ENCODE results near the gene HCN2. TPM values are rescaled to one million over a fixed set of nuclear protein-coding genes. Genes with fewer than 3 reads are reported as not detected.
"Not testable (repeated sequence)": the region's sequence is repeated elsewhere in the genome, so short reads cannot be mapped to it uniquely, and the experiment has no call there.

HCN2 gene
- polyA plus RNA-seq, 1 donor, result 0.32 TPM

DNA sequence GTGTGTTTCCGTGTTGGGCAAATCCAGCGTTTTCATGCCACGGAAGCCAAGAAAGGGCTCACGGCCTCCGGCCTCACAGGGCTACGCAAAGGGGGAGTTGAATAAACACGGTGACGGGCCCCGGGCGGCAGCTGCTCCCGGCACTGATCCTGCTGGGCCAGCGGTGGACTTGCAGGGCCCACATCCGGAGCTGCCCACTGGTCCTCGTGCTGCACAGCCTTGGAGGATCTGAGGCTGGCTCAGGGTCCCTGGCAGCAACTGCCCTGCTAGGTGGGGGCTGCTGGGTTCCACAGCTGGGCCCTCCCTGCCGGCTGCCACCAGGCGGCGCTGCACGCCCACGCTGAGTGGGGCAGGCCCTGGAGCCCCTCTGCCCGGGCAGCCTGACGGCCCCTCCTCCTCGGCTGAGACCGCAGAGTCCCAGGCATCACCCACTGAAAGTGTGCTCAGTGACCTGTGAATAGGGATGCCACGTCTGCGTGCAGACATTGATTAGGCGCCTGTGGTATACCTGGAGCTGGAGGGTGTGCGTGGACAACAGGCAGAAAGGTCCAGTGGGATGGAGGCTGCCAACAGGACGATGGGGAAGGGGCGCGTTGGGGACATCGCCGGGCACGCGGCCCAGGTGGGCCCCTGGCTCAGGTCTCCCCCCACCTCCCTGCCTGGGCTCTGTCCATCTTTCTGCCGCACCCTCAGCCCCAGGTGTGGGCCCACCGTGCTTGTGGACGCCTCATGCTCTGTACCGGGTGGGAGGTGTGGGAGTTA, 5.3 kb upstream of the HCN2 start:
- DNase-seq (ENCODE audit: low read depth), result no peak

DNA sequence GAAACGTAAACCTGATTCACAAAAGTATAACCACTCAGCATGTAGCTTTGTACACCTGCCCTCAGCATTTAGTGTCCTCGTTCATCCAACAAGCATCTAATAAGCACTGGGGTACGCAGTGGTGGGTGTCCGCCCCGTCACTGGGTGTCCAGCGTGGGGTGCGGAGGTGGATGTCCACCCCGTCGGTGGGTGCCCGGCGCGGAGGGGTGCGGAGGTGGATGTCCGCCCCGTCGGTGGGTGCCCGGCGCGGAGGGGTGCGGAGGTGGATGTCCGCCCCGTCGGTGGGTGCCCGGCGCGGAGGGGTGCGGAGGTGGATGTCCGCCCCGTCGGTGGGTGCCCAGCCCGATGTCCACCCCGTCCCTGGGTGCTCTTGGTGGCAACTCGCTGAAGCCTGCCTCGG, 4.5 kb upstream of the HCN2 start:
- DNase-seq (ENCODE audit: low read depth), result not testable (repeated sequence)

DNA sequence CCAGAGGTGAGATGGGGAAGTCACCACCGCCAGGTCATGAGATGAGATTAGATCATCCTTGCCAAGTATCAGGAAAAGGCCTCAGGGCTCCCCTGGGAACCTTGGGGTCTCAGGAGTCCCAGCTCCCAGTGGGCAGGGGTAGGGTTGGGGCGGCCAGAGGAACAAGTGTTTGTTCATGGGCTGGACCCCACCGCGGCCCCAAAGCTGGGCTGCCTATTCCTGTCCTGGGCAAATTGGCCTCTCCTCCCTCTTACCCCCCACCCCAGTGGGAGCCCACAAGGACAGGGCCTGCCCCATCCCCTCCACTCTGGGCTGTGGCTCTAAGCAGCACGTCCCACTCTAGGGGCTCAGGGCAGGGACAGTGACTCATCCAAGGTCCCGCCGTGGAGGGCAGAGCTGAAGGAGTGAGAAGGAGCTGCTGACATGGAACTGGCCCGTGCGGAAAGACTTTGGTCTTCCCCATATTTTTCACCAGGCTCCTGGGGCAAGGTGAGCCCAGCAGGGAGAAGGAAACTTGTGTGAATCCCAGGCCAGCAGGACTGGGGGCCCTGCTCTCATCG, 4.0 kb upstream of the HCN2 start:
- DNase-seq (ENCODE audit: low read depth), result no peak

DNA sequence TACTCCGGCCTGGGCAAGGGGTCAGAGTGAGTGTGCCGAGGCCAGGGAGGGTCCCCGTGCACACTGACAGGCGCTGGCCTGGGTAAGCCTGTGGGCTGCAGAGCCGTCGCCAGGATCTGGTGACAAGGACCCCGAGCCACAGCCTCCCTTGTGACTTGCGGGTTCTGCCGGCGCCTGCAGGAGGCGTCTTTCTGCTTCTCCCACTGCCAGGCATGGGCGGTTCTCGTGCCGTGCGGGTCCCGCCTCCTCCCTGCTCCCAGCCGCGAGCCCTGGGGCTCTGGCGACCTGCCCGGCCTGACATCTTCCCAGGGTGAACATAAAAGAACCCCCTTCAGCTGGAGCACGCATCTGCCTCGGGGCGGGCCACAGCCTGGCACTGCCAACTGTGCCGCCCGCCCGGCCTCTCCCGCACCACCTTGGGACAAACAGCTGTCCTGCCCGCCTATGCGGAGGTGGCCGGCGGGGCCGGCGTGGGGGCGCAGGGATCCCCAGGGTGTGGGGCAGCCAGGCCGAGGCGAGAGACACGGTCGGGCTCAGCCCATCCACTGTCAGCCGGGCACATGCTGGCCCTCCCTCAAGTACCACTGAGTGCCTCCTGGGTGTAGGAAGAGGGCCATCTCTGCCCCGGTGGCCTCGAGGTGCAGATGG, 1.5 kb upstream of the HCN2 start:
- DNase-seq (ENCODE audit: low read depth), result no peak

DNA sequence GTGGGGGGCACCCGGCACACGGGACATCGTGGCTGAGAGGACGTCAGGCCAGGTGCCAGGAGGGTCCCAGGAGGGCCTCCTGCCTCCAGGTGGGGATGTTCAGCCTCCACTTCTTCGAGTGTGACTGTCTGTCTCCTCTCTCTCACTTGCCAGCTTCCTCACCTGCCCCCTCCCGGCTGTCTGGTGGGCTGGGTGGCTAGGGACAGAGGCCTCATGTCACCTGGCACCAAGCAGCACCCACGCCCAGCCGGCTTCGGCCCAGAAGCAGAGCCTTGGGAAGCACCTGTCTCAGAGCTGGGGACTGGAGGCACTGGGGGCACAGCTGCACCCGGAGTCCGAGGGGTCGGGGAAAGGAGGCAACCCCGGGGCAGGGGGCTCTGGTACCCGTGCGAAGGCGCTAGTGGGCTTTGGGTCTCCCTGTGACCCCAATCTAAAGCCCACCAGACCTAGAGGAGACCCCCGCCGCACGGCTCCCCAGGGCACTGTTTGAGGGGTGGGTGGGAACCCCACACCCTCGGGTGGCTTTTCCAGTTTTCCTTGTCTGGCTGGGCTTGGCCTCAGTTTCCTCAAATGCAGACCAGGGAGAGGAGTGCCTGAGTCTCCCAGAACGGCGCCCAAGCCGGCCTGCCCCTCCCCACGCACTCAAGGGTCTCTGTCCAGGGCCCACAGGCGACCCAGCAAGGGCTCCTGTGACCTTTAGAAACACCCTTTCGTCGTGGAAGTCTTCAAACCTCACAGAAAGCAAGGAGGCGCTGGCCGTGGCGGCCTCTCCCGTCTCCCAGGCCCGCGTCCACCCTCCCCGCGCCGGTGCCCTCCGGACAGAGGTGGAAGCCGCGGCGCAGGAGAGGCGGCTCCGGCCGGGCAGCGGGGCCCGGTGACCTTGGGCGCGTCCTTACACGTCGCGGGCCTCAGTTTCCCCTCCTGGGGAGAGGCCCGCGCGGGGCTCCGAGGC, 664 bp upstream of the HCN2 start:
- DNase-seq (ENCODE audit: low read depth), result no peak

DNA sequence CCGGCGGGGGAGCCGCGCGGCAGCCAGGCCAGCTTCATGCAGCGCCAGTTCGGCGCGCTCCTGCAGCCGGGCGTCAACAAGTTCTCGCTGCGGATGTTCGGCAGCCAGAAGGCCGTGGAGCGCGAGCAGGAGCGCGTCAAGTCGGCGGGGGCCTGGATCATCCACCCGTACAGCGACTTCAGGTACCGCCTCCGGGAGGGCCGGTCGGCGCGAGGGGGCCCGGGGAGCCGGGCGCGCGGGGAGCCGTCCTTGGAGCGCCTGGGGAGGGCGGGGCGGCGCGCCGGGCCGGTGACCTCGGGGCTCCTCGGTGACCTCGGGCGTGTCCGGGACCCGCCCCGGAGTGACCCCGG, 690 bp downstream of the HCN2 start:
- DNase-seq (ENCODE audit: low read depth), result no peak

DNA sequence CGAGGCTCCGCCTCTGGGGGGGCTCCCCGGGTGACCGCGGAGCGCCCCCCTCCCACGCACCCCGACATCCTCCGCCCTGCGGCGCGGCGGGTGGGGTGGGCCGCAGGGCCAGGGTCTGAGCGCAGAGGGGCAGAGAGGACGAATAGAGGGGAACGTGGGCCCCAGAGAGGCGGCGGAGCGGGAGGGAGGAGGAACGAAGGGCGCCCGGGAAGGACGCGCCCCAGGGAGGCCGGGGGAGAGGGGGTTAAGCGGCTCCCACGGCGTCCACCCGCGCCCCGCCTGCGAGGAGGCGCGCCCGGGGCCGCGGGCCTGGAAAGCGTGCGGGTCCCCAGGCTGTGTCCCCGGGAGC, 1.0 kb downstream of the HCN2 start:
- no peak for DNase-seq (ENCODE audit: low read depth)

DNA sequence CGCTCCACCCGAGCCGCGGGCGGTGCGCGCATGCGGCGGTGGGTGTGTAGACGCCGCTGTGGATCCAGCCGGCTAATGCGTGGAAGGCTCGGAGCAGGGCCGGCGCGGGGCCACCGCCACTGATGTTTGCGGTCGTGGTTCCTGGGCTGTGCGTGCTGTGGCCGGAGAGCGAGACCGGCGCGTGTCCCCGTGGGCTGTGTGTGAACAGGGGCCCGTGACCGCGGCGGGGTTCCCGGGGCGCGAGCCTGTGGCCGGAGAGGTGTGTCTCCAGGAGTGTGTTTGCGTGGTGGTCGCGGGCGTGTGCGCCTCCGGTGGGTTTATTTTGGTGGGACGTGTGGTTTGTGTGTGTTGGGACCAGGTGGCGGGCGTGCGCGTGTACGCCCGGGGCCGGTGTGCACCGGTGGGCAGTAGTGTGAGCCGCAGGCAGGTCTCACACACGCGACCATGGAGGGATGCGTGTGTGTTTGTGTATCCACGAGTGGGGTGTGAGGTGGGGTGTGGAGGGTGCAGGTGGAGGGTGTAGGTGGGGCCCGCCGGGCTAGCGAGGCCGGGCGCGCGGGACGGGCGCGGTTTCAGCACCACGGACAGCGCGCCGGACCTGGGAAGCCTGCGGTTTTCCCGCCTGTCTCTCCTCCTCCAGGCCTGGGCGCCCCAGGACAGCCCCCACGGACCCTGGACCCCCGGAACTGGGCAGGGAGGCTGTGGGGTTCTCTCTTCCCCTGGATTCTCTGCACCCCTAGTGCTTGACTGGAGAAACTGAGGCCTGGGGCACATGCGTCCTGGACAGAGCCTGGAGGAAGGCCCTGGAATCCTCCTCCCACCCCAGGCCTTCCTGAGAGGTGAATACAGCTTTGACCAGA, 1.6 kb downstream of the HCN2 start:
- no peak for DNase-seq (ENCODE audit: low read depth)

DNA sequence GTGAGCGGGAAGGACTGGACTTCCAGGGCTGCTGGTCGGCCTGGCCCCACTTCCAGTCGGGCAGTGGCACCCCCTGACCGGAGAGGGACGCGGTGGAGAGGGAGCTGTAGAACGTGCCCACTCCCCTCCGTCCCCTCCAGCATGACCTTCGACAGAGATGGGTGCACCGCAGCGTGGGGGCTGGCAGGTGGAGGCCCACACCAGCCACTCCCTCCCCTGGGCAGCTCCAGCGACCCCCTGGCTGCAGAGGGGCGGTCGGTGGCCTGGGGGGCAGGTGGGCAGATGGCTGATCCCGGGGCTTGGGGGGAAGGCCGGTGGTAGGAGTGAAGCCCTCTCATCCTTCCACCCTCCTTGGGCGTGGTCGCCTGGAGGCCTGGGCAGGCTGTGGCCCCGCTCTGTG, 2.4 kb downstream of the HCN2 start:
- DNase-seq (ENCODE audit: low read depth), result no peak

DNA sequence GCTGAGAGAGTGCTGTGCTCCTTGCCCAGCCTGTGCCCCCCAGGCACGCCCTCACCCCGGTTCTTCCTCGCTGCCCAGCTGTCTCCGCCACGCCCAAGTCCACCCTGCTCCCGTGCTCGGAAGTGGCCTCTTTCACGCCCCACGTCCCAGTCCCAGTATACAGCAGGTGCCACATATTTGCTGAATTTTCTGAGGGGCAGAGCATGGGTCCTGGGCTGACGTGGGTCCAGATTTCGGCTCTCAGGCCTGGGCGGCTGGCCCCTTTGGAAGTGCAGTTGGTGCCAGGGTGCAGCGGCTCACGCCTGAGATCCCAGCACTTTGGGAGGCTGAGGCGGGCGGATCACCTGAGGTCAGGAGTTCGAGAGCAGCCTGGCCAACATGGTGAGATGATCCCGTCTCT, 3.4 kb downstream of the HCN2 start:
- DNase-seq (ENCODE audit: low read depth), result no peak

DNA sequence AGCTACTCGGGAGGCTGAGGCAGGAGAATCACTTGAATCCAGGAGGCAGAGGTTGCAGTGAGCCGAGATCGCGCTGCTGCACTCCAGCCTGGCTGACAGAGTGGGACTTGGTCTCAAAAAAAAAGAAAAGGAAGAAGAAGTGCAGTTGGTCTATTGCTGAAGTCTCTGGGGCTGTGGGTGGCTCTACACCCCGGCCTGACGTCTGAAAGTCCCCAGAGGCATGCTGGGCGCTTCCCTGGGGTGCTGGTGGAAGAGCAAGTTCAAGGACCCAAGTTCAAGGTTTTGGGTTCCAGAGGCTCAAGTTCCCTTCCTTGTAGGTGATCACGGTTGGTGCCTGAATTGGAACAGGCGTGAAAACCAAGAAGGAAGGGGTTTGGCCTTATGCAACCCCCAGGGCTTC, 3.8 kb downstream of the HCN2 start:
- no peak for DNase-seq (ENCODE audit: low read depth)

DNA sequence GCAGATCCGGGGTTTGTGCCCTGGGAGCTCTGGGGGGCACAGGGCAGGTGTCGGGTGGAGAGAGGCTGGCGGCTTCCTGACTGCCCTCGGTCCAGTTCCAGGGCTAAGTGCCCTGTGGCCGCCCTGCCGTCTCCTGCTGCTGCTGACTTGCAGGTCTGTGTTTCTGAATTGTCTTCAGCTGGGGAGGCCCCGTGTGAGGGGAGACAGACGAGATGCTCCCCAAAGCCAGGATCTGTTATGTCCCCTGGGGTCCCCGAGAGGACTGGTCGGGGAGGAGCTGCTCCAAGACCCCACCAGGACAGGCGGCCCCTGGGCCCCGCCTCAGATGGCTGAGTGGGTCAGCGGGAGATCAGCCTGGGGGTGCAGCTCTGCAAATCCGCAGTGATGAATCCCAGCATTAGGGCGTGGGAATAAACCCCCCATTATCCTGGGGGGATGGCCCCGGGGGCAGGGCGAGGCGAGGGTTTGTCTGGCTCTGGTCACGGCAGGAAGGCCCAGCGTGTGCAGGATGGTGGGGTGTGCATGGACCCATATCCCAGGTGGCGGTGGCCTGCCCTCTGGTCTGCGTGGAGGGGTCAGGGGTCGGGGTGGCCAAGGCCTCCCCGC, 4.7 kb downstream of the HCN2 start:
- no peak for DNase-seq (ENCODE audit: low read depth)

DNA sequence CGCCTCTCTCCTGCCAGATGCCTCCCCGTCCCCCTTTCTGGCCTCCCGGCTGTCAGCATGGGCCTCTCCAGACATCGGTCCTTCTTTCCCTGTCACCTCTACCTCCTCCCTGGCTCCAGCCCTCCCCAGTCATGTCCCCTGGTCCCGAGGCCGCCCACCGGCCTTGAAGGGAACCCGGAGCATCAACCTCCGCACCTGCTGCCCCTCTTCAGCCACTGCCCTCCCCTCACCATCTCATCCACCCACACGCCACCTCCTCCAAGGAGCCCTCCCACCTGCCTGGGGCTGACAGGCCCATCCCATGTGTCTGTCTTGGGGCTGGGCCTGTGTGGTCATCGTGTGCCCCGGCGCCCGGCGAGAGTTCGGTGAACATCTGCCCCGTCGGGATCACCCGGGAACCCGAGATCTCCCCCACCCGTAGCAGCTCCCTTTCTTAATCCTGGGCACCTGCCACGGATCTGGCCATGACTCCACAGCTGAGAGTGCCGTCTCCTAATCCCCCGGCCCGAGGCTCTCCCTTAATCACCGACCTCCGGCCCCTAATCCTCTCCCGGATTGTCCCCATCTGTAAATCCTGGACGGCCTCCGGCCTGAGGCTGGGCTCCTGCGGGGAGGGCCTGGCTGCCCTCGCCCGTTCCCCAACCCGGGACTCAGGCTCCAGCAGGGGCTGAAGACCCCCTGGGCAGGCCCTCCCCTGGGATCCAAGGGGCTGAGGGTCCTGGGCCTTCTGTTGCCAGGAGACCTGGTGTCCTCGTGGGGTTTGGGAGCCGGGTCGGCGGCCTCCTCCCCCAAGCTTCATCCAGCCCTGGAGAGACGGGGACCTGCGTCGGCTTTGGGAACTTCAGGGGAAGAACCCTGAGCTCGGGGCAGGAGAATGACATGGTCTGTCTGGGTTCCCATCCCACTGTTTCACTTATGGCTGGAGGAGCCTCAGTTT, 5.9 kb downstream of the HCN2 start:
- no peak for DNase-seq (ENCODE audit: low read depth)

DNA sequence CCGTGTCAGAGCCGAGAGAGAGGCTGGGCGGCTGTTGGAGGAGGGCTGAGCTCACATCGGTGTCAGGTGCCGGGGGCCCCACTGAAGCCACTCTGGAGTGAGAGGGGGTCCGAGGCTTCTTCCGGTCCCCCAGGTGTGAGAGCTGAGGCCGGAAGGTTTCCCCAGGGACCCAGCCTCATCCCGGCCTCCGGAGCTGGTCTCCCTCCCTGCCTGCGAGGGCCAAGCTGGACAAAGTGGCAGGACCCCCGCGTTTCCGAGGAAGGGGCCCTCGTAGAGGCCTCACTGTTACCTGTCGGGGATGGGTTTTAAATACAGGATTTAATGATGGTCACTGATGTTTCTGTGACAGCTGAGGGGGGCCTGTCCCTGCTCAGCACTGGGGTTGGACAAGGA, 6.6 kb downstream of the HCN2 start:
- no peak for DNase-seq (ENCODE audit: low read depth)

DNA sequence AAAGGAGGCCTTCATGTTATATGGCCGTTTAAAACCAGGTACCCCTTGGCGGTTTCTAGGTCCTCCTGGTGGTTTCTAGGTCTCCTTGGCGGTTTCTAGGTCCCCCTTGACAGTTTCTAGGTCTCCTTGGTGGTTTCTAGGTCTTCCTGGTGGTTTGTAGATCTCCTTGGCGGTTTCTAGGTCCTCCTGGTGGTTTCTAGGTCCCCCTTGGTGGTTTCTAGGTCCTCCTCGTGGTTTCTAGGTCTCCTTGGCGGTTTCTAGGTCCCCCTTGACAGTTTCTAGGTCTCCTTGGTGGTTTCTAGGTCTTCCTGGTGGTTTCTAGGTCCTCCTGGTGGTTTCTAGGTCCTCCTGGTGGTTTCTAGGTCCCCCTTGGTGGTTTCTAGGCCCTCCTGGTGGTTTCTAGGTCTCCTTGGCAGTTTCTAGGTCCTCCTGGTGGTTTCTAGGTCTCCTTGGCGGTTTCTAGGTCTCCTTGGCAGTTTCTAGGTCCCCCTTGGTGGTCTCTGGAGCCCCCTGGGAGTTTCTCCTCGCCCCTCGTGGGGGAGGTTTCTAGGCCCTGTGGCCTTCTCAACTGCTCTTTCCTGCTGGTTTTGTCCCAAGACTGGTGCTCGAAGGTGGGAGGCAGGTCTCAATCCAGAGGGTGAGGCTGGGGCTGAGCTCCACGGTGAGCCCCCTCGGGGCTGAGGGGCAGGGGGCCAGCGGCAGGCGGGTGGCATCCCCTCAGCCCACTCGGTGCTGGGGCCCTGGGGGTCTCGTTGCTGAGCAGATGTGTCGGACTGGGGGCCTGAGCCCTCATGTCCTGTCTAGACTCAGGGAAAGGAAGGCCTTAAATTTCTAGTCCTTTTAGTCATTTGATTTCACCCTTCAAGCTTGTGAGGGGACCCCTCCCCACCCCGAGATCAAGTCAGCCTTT, 8.0 kb downstream of the HCN2 start:
- DNase-seq (ENCODE audit: low read depth), result no peak

DNA sequence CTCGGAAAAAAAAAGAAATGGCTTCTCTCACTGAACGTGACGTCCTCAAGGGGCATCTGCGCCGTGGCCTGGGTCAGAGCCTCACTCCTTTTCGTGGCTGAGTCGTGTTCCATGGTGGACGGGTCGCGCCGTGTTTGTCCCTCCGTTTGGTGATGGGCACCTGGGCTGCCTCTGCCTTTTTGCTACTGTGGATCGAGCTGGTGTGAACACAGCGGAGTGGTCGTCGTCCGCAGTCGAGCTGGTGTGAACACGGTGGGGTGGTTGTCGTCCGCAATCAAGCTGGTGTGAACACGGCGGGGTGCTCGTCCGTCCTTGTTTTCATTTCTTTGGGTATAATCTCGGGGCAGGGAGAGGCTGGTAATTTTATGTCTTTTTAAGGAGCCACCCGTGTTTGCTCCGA, 11.6 kb downstream of the HCN2 start:
- DNase-seq (ENCODE audit: low read depth), result no peak

DNA sequence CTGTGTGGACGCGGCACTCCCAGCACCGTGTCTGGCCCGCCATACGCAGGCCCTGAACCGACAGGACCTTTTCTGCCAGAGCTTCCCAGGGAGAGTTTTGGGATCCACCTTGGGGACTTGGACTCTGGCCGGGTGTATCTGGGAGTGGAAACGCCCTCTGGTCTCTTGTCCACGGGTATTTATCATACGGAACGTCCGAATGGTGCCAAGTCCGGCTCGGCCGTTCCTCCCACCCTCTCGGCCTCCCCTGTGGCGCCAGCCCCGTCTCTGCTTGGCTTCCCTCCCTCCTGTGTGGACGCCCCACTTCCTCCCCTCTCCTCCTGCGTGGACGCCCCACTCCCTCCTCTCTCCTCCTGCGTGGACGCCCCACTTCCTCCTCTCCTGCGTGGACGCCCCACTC, 12.1 kb downstream of the HCN2 start:
- no peak for DNase-seq (ENCODE audit: low read depth)

DNA sequence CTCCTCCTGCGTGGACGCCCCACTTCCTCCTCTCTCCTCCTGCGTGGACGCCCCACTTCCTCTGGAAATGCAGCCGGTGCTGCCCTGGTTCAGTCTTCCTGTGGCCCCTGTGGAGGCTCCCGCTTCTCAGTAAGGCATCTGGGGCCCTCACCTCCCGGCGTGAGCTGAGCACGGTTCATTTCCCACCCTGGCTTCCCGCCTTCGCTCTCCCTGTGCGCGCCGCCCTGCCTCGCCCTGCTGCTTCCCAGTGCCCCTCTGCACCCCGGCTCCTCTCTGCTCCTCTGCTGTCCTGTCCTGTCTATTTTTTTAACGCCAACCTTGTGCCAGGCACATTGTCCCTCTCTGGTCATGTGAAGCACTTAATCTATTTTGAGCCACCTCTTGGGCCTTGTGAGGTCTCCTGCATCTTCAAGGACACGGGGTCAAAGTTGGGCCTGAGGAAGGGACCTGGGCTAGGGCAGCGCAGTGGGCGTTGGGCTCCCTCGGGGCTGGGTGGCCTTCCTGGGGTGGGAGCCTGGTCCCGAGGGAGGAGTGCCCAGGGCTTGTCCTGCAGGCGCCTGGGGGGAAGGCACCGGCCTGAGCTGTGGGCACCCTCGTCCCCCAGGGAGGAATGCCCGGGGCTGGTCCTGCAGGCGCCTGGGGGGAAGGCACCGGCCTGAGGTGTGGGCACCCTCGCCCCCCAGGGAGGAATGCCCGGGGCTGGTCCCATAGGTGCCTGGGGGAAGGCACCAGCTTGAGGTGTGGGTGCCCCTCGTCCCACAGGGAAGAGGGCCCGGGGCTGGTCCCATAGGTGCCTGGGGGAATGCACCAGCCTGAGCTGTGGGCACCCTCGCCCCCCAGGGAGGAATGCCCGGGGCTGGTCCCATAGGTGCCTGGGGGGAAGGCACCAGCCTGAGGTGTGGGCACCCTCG, 13.0 kb downstream of the HCN2 start:
- no peak for DNase-seq (ENCODE audit: low read depth)
